G401 (cell line): ENCODE measurements around the gene APOL6. TPM values are rescaled to one million over a fixed set of nuclear protein-coding genes. Genes with fewer than 3 reads are reported as not detected.

Experiments used
- DNase-seq: peaks from one replicate; pipeline ENCODE4 v3.0.0-alpha.2; 2015; ENCODE audit warnings: low spot score
- in situ Hi-C: cut with HindIII; loops from 2 replicates; pipeline ENCODE4 v1.10.0; 2016; ENCODE audit warnings: low sequenced_read_pairs, mixed read lengths
- total RNA-seq: library from RNA; depleted of rRNA; stranded (reverse); fragments of >200 nt; shearing (Covaris generic); gene quantifications from 2 replicates; pipeline ENCODE4 v1.2.3, GENCODE V29; 2014; rRNA removed

APOL6 gene, protein sequence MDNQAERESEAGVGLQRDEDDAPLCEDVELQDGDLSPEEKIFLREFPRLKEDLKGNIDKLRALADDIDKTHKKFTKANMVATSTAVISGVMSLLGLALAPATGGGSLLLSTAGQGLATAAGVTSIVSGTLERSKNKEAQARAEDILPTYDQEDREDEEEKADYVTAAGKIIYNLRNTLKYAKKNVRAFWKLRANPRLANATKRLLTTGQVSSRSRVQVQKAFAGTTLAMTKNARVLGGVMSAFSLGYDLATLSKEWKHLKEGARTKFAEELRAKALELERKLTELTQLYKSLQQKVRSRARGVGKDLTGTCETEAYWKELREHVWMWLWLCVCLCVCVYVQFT
- total RNA-seq, result 0.03 and 0.12 TPM in 2 replicates

DNA sequence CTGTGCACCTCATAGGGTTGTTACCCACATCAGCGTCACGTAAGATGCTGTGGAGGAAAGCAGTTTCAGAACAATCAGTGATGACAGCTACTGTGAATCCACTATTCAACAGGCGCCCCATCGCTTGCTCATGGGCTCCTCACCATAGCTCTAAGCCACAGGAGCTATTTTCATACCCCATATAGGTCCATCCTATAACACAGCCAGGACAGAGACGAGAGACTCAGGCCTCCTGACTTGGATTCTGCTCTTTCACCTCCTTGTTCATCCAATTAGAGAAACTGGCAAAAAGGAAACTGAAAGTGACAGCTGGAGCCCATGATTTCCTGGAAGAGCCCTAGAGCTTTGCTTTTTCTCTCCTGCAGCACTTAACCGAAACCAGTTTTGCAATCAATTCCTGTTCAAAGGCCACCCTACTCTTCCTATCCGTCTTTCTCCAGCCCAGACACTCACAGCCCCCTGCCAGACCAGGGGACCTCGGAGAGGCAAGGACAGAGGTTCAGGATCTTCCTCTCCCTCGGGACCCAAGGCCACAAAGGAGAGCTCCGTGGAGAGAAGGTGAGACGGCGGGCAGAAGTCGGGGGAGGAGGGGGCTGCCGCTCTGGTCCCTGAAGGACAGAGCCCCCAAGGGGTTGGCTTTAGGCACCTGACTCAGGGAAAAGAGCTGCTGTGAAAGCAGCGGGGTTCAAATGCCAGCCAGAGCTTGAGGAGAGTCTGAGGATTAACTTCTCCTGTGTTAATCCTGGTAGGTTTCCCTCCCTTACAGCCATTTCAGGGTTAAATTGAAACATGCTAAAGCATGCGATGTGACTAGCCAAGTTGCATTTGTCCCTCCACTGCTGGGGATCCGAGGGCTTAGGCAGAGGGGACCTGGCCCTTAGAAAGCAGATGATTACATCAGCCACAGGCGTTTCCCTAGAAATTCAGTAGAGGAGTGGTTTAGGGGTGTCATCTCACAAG is at the start of gene APOL6:
APOL6 (plus strand) TSS at position 381 of the 960 bp plus-strand sequence. CDS start 7,980 bp downstream, outside the sequence.
- in situ Hi-C loops, result no loop called here
- peak; percentile 9 for DNase-seq

DNA sequence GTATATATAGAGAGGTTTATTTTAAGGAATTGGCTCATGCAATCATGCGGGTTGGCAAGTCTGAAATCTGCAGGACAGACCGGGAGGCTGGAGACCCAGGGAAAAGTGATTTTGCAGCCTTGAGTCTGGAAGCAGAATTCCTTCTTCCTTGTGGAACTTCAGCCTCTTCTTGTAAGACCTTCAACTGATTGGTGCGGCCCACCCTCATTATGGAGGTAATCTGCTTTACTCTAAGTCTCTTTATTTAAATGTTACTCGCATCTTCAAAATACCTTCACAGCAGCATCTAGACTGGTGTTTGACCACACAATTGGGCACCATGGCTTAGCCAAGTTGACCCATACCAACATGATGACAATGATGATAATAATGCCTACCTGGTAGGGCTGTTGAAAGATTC is 48.9 kb upstream of the APOL6 start:
- no peak for DNase-seq
- in situ Hi-C loops, result no loop called here

DNA sequence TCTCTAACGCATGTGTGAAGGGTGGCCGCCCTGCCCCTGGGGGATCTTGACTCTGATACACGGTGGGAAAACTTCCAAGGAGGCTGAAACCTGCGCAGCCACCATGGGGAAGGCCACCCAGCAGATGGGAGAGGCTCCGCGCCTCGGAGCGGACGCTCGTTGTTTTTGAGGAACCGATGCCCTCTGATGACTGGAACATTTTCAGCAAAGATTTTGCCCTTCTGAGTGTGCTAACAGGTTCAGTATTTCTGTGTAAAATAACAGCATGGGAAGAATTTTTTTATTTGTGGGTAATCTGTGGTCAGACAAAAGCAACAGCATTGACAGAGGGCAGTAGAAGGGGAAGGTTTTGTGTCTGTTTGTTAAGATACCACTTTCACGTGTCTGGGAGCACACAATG is 47.8 kb upstream of the APOL6 start:
- DNase-seq, result no peak
- in situ Hi-C loops, result no loop called here

DNA sequence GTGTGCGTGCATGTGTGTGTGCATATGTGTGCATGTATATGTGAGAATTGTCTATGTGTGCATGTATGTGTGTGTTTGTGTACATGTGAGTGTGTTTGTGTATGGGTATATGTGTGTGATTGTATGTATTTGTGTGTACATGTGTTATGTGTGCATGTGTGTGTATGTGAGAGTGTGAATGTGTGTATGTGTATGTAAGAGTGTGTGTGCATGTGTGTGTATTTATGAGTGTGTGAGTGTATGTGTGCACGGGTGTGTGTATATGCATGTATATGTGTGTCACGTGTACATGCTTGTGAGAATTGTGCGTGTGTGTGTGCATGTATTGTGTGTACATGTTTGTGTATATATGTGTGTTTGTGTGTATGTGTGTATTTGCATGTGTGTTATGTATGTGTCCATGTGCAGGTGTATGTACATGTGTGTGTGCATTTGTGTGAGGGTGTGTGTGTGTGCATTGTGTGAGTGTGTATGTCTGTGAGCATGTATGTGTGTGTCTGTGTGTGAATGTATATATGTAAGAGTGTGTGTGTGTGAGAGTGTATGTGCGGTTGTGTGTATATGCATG is 47.1 kb upstream of the APOL6 start:
- DNase-seq, result no peak
- in situ Hi-C loops, result no loop called here

DNA sequence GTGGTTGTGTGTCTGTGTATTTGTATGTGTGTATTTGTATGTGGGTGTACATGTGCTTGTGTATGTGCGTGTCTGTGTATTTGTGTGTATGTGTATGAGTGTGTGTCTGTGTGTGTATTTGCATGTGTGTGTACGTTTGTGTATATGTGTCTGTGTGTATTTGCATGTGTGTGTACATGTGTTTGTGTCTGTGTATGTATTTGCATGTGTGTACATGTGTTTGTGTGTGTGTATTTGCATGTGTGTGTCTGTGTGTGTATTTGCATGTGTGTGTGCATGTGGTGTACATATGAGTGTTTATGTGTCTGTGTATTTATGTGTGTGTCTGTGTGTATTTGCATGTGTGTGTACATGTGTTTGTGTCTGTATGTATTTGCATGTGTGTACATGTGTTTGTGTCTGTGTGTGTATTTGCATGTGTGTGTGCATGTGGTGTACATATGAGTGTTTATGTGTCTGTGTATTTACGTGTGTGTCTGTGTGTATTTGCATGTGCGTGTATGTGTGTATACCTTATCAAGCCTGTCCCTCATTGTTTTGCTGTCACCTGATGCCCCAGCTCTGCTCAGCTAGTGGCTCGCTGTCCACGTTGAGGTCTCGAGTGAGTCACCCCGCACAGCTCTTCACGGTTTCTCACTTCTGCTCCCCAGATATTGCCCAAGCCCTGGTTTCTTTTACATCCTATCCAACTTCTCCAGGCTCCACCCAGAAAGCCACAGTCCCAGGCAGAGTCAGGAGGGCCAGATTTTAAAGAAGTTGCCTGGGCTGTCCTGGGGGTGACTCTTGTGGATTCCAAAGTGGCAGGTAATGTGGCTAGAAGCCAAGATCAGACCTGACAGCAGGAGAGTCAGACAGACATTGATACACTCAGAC is 46.3 kb upstream of the APOL6 start:
- in situ Hi-C loops, result no loop called here
- no peak for DNase-seq

DNA sequence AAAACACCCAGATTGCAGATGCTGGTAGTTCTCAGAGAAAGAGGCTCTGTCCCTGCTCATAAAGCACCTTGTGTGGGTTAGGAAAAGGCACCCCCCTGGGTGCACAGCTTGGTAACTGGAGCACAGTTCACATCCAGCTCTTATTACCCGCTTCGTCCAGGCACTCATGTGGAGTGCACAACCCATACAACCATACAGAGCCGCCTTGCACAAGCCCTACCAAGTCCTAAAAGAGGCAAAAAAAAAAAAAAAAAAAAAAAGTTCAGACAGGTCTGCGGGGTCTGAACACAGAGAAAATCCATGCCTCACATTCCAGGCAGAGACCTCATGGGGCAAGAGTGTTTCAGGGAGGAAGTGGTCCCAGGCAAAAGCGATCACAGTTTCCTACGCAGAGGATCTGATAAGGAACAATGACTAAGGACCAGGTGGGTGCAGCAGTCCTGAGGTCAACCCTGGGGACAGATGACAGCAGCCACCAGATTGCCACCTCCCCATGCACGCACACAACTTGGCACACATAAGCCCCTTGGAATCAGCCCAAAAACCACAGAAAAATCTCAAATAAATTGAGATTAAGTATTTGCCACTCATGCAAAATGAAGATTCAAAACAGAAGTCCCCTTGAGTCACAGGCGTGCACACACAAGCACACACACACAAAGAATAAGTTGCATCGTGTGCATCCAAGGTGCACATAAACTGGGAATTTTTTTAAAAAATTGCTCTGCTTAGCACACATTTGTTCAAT is 43.5 kb upstream of the APOL6 start:
- in situ Hi-C loops, result no loop called here
- no peak for DNase-seq

DNA sequence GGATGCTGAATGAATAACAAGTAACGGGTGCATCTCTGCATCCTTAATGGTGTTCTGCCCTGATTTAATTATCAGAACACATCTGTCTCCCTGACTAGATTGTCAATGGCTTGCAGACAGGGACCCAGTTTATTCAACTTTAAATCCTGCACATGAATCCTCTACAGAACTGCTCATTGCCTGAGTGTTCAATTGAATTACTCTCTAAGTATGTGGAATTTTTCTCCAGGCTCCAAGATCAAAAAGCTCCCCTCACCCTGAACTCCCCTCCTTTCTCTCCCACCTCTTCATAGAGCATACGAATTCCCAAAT is 42.9 kb upstream of the APOL6 start:
- in situ Hi-C loops, result no loop called here
- no peak for DNase-seq

DNA sequence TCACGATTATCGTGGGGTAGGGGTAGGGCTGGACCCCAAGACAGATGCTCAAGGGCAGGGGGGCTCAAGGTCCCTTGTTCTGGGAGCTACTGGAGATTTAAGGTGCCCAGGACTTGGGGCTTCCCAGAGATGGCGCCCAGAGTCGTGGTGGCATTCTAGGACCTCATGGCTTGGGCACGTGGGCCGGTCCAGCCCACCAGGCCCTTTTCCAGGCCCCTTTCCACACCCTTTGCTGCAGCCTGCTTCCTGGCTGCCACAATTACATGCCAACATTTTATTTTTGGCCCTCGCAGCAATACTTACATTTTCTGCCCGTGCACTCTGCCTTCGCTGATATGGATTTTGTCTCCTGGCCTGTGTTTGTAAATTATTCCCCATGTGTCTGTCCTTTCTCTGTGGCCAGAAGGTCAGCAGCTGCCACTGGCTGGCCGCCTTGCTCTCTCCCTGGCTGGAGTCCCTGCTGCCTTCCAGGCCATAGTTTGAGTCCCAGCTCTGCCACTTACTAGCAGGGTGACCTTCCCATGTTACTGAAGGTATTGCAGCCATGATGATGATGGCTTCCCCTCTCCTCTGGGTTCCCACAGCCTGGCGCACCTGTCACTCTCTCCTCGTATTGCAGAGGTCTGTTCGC is 42.3 kb upstream of the APOL6 start:
- in situ Hi-C loops, result no loop called here

DNA sequence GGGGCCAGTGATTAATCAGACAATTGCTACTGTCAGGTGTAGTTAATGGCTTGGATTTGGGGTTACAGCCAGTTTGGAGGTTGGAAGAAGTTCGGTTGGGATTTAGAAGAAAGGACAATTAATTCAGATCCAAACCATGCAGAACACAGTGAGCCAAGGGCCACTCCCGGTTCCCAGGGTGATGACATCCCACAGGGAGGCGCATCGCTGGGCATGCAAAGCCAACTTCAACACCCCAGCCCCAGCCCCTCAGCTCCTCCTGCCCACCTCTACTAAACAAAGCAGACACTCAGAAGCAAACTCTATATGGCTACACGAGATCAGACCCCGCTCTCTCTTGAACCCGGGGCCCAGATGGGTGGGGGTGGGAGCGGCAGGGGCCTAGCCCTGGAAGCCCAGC is 41.3 kb upstream of the APOL6 start:
- in situ Hi-C loops, result no loop called here
- DNase-seq, result no peak

More for the DNA sequence above, 42.3 kb upstream of the APOL6 start:
- peak; percentile 27 for DNase-seq

DNA sequence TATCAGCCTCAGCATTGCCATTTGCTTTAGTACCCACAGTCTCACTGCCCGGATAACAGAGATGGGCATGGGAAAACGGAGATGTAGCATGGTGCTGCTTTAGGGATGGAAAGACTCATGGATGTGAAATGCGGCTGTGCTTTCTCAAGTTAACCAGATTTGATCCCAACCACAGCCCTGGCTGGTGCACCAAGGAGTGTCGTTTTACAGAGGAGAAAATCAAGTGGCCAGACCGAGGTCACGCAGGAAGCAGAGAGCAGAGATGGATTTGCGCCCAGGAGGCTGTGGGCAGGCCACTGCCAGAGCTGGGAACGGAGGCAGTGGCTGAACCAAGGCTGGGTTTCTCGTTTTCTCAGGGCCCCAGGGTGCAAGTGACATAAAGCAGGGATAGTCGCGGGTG is 40.2 kb upstream of the APOL6 start:
- no peak for DNase-seq
- in situ Hi-C loops, result no loop called here

DNA sequence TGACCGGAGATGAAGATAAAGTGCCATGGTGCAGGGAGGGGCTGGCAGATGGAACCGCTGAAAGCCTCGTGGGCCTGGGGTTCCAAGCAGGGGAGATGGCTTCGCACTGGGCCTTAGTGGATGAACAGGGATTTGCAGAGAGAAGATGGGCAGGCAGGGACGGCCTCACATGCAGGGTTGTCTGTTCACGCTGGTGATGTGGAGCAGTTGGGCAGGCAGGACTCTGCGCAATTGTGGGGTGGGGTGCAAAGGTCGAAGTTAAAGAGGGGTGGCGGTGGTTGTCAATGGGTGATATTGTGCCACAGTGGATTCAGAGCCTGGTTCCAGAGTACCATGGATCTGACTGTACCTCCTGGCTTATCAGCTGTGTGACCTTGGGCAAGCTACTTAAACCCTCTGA is 39.0 kb upstream of the APOL6 start:
- in situ Hi-C loops, result no loop called here
- DNase-seq, result no peak

DNA sequence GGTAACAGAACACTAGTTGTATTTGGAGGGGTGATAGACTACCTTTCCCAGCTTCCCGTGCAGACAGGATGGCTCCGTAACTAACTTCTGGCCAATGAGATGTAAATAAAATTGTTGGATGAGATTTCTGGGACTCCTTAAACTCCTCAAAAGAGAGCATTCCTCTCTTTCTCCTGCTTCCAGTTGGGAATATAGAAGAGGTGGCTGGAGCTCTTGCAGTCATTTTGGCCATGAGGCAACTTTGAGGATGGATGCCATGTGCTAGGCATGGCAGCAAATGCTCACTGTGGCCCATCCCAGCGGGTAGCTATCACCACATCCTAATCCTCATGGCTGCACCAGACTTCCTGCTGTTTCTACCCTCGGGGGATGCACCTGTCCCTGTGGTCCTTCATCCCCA is 38.5 kb upstream of the APOL6 start:
- no peak for DNase-seq
- in situ Hi-C loops, result no loop called here

DNA sequence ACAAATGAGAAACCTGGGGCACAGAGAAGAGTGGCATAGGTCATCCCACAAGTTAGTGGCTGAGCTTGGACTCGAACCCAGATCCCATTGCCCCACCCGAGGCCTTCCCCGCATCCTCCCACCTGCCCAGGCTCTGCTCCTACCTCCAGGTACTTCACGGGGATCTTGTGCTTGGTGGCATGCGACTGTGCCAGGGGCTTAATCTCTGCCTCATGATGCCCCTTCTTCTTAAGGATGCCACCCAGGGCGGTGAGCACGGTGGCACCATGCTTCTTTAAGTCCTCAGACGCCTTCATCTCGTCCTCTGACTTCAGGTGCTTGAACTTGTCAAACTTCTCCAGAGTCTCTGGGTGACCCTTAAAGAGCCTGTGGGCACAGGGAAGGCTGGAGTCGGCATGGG is 37.5 kb upstream of the APOL6 start:
- no peak for DNase-seq
- in situ Hi-C loops, result no loop called here

DNA sequence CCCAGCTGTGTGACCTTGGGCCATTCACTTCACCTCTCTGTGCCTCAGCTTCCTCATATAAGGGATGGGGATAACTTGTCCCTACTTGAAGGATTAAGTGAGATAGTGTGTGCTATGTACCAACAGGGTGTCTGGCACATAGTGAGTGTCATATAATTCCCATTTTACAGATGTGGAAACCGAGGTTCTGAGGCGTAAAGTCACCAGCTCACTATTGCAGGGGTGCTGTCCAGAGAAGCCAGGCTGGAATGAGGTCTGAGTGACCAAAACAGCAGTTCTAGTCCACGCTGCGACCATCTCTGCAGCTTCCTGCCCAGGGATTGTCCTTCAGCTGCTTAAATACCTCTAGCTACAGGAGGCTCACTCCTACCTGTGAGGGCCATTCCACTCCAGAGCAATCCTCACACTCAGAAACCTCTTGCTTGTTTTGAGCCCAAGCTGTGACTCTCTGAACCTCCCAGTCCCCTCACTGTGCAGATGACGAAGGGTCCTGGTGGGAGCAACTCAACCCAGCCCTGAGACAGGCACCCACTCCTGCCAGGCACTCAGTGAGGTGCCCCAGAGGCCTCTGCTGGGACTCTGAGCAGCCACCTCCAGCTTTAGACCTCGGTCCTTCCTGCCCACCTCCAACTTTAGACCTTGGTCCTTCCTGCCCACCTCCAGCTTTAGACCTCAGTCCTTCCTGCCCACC is 36.9 kb upstream of the APOL6 start:
- no peak for DNase-seq
- in situ Hi-C loops, result no loop called here

DNA sequence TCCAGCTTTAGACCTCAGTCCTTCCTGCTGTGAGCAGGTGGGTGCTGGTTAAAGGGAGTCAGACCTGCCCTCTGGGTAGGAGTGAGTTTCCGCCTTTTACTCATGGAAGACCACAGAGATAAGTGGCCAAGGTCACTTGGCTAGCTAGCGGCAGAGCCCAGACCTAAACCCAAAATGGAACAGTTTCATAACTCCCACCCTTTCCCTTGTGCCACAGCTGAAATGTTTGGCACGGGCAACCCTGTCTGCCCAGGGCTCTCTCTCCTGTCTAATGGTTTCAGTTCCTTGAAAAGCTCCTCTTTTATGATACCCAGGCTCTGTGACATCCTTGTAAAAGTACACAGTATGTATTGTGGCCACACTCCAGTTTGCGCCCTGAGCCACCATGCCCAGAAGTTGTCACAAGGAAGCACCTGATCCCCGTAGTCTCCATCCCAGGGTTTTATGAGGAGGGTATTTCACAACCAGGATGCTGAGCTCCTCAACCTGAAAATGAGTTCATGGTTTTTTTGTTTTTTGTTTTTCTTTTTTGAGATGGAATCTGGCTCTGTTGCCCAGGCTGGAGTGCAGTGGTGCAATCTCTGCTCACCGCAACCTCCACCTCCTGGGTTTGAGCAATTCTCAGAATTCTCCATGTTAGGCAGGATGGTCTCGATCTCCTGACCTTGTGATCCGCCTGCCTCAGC is 36.2 kb upstream of the APOL6 start:
- in situ Hi-C loops, result no loop called here
- no peak for DNase-seq

DNA sequence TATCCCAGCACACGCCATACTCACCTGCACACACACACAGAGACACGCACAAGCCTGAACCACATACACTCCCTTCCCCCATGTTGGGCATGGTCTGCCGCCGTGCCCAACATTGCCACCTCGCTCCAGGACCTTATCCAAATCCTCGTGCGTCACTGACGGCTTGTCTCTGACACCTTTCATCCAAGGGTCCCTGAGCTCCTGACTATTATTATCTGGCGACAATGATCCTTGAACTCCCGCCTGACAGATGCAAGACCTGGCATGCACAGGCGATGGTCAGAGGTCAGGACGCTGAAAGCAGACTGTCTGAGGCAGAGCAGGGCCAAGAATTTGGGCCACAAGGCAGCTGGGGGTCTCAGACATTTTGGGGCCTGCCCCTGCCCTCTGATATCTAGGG is 35.3 kb upstream of the APOL6 start:
- DNase-seq, result no peak
- in situ Hi-C loops, result no loop called here

DNA sequence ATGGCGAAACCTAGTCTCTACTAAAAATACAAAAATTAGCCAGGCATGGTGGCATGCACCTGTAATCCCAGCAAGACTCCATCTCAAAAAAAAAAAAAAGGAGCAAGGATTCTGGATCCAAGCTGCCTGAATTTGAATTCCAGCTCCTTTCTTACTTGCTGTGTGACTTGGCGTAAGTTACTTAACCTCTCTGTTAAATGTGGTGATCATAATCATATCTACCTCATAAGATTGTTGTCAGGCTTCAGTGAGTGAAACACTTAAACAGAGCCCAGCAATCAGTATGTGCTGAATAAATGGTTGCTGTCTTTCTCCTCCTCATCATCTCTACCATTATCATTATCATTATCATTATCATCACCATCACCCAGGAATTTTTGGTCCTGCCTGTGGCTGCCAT is 33.8 kb upstream of the APOL6 start:
- in situ Hi-C loops, result no loop called here
- DNase-seq, result no peak
